NCI-H2227 treated with DMSO at 0.1 percent for 48 hours (cell line): ENCODE data around the gene TM9SF3.

Experiments
- DNase-seq: peaks from one replicate; lab custom pipeline; 2025; lab: John Stamatoyannopoulos, UW

Gene TM9SF3

GRCh38 chr10:96468845-96469244 lies 118.0 kb downstream of the TM9SF3 start:
- no peak for DNase-seq
